Activated CD8-positive, alpha-beta T cell treated with anti-CD3 and anti-CD28 coated beads for 36 hours (primary cell): ENCODE results near the gene MAP4K4. TPM values are rescaled to one million over a fixed set of nuclear protein-coding genes. Genes with fewer than 3 reads are reported as not detected.
A peak's percentile ranks its signal among the peaks of the same experiment; 100 is the strongest.

ENCODE experiments used
- ATAC-seq: fragments of 200-7000 bp; cut with Tn5 transposase; one replicate; pipeline ENCODE4 v1.10.0; 2021; ENCODE audit warnings: mild to moderate bottlenecking, moderate library complexity
- CTCF ChIA-PET: fragments of 350-600 bp; sonication (Branson Sonifier 250); formaldehyde crosslinking; loops from one replicate; lab custom pipeline; 2021; ENCODE audit warnings: antibody characterized with exemption; lab: Charles Lee
- POLR2A ChIA-PET: fragments of 350-600 bp; sonication (Branson Sonifier 250); formaldehyde crosslinking; loops from one replicate; lab custom pipeline; 2021; ENCODE audit warnings: antibody characterized with exemption; lab: Charles Lee
- DNase-seq: peaks from one replicate; pipeline ENCODE4 v3.0.0-alpha.2; 2020
- H3K27ac Mint-ChIP-seq: one replicate; pipeline ENCODE4 v1.8.0; 2021; ENCODE audit warnings: mild to moderate bottlenecking, mixed read lengths
- H3K27me3 Mint-ChIP-seq: one replicate; pipeline ENCODE4 v1.8.0; 2021; ENCODE audit warnings: mixed read lengths
- H3K36me3 Mint-ChIP-seq: one replicate; pipeline ENCODE4 v1.8.0; 2021; ENCODE audit warnings: low read depth, mixed read lengths
- H3K4me1 Mint-ChIP-seq: one replicate; pipeline ENCODE4 v1.8.0; 2021; ENCODE audit warnings: low read depth, mixed read lengths
- H3K4me3 Mint-ChIP-seq: one replicate; pipeline ENCODE4 v1.8.0; 2021; ENCODE audit warnings: mild to moderate bottlenecking, moderate library complexity, mixed read lengths
- H3K9me3 Mint-ChIP-seq: one replicate; pipeline ENCODE4 v1.8.0; 2021; ENCODE audit warnings: mixed read lengths
- CTCF ChIP-seq: fragments of 200-600 bp; IDR thresholded peaks from one replicate; pipeline ENCODE4 v1.8.0; 2022; ENCODE audit warnings: antibody characterized with exemption, mild to moderate bottlenecking
- intact Hi-C: fragments of 100-400 bp; cut with micrococcal nuclease; formaldehyde crosslinking; loops from one replicate; pipeline ENCODE4 v1.10.0; 2022
- total RNA-seq, 2 experiments: library from RNA; stranded (reverse); gene quantifications; one replicate each; pipeline ENCODE4 v1.2.3, GENCODE V29; 2021

Gene MAP4K4
- total RNA-seq, 2 experiments from 2014 or later: 26.3 to 27.3 TPM

DNA sequence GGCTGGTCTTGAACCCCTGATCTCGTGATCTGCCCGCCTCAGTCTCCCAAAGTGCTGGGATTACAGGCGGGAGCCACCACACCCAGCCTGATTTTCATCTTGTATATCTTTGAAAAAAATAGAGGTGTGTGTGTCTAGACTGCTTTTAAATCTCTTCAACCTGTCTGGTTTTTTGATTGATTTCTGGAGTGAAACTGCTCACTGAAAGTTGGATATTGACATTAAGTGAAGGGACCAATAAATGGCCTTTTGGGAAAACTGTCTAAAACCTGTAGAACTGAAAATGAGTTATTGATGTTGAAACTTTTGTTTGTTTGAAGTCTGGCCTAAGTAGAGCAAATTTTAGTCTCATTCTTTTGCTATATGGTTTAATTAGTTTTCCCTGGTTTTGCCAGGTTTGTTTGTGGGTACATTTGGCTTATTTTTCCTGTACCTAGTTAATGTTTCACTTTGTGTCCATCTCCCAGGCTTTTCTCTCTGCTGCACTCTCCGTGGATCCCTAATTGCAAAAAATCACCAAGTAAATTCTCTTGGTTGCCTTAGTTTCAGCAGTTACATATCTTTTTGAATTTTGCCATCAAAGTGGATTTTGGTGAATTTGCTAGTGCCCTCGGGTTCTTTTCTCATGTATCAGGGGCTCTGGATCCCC, 144.3 kb downstream of the MAP4K4 start:
- ATAC-seq: no peak
- no peak overlapping the region for H3K4me3 Mint-ChIP-seq
- CTCF ChIA-PET: interaction anchor here (0.9 to 1.6 kb wide), 3 partner anchors 10 to 18 kb away, joined by 3 to 5 read pairs (median 4); no protein-coding TSS in a partner anchor
- peaks cover 14% of the 10 kb centered on the region for H3K36me3 Mint-ChIP-seq
- H3K4me1 Mint-ChIP-seq: peaks cover 16% of the 10 kb centered on the region
- H3K27ac Mint-ChIP-seq: peak overlapping the region; percentile 22
- H3K27me3 Mint-ChIP-seq: no peaks in the 10 kb centered on the region
- no peak for DNase-seq
- POLR2A ChIA-PET: interaction anchor here (1.4 kb wide), 1 partner anchor 10 kb away, joined by 3 read pairs; no protein-coding TSS in a partner anchor
- H3K9me3 Mint-ChIP-seq: no peaks in the 10 kb centered on the region
- intact Hi-C loops: no loop called here
- no peak for TF ChIP-seq CTCF

DNA sequence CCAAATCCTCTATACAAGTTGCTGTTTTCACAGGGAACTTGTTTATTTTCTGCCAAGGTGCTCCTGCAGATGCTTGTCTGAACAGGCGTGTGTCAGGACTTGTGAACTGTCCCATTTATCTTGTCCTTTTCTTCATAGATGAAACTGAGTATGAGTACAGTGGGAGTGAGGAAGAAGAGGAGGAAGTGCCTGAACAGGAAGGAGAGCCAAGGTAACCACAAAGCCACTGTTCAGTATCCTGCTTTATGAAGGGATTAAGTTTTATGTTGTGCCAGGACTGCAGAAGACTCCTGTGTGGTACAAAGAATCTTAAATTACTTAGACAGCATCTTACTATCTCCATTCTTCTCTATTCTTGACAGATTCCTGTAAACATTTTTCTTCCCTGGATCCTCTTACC, 145.0 kb downstream of the MAP4K4 start:
- CTCF ChIA-PET: no interaction called here
- Mint-ChIP-seq H3K4me1 (peaks cover 16% of the 10 kb centered on the region), H3K27me3 (no peaks in the 10 kb centered on the region), H3K36me3 (peaks cover 10% of the 10 kb centered on the region), H3K4me3 (no peak overlapping the region), H3K9me3 (no peaks in the 10 kb centered on the region), H3K27ac (peak overlapping the region; percentile 22)
- no peak for TF ChIP-seq CTCF
- intact Hi-C loops: no loop called here
- POLR2A ChIA-PET: no interaction called here
- ATAC-seq: no peak
- no peak for DNase-seq

DNA sequence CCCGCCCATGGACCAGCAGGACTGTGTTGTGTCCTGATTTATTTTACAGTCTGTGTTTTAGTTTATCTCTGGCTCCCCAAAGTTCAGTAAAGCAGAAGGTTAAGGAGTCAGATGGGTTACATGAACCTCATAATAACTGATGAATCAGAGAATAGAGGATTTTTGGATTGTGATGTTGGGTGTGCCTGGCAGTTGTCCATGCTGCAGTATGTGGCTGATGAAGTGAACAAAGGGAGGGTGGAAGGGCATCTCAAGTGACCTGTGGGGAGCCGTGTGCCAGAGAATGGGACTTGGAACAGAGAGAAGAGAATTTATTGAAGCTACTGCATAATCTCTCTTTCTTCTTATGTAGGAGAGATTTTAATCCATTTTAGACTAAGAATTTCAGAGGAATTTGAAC, 145.5 kb downstream of the MAP4K4 start:
- no peak for ATAC-seq
- Mint-ChIP-seq H3K36me3 (peaks cover 10% of the 10 kb centered on the region), H3K4me1 (peaks cover 16% of the 10 kb centered on the region), H3K4me3 (no peak overlapping the region), H3K27ac (no peak overlapping the region), H3K27me3 (no peaks in the 10 kb centered on the region), H3K9me3 (no peaks in the 10 kb centered on the region)
- no peak for TF ChIP-seq CTCF
- POLR2A ChIA-PET: no interaction called here
- intact Hi-C loops: no loop called here
- DNase-seq: no peak
- CTCF ChIA-PET: no interaction called here

GRCh38 chr2:101843471-101843870, 146.0 kb downstream of the MAP4K4 start:
- Mint-ChIP-seq H3K27me3 (no peaks in the 10 kb centered on the region), H3K4me3 (no peak overlapping the region), H3K4me1 (peaks cover 16% of the 10 kb centered on the region), H3K36me3 (peaks cover 10% of the 10 kb centered on the region), H3K9me3 (no peaks in the 10 kb centered on the region), H3K27ac (no peak overlapping the region)
- CTCF ChIA-PET: no interaction called here
- DNase-seq: no peak
- TF ChIP-seq CTCF: no peak
- no peak for ATAC-seq
- intact Hi-C loops: no loop called here
- POLR2A ChIA-PET: no interaction called here

DNA sequence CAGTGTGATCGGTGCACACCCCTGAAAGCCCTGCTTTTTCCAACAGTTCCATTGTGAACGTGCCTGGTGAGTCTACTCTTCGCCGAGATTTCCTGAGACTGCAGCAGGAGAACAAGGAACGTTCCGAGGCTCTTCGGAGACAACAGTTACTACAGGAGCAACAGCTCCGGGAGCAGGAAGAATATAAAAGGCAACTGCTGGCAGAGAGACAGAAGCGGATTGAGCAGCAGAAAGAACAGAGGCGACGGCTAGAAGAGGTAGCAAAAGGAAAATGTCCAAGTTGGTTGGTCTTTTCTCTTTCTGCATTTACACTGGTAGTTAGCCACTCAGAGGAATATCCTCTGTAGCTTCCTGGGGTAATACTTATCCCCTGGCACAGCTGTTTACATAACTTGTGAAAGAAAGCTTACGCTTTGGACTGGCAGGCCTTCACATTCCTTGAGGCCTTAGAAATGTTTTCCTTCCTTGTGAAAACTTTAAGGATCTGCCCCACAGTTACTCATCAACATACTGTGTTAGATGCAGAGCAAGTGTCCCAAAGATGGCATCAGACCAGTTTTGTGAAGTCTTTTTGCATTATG, 146.6 kb downstream of the MAP4K4 start:
- intact Hi-C loops: no loop called here
- POLR2A ChIA-PET: no interaction called here
- no peak overlapping the region for H3K27ac Mint-ChIP-seq

More for the DNA sequence above, 146.6 kb downstream of the MAP4K4 start:
- DNase-seq: no peak
- Mint-ChIP-seq H3K27me3 (no peaks in the 10 kb centered on the region), H3K9me3 (no peaks in the 10 kb centered on the region), H3K4me3 (no peak overlapping the region), H3K4me1 (peaks cover 16% of the 10 kb centered on the region), H3K36me3 (peaks cover 10% of the 10 kb centered on the region)
- no peak for TF ChIP-seq CTCF
- no peak for ATAC-seq
- CTCF ChIA-PET: no interaction called here
